Measurements from ENCODE around the gene LRIG2.
A peak's percentile ranks its signal among the peaks of the same experiment; 100 is the strongest.
"Not testable (repeated sequence)": the region's sequence is repeated elsewhere in the genome, so short reads cannot be mapped to it uniquely, and the experiment has no call there.

LRIG2 gene, protein sequence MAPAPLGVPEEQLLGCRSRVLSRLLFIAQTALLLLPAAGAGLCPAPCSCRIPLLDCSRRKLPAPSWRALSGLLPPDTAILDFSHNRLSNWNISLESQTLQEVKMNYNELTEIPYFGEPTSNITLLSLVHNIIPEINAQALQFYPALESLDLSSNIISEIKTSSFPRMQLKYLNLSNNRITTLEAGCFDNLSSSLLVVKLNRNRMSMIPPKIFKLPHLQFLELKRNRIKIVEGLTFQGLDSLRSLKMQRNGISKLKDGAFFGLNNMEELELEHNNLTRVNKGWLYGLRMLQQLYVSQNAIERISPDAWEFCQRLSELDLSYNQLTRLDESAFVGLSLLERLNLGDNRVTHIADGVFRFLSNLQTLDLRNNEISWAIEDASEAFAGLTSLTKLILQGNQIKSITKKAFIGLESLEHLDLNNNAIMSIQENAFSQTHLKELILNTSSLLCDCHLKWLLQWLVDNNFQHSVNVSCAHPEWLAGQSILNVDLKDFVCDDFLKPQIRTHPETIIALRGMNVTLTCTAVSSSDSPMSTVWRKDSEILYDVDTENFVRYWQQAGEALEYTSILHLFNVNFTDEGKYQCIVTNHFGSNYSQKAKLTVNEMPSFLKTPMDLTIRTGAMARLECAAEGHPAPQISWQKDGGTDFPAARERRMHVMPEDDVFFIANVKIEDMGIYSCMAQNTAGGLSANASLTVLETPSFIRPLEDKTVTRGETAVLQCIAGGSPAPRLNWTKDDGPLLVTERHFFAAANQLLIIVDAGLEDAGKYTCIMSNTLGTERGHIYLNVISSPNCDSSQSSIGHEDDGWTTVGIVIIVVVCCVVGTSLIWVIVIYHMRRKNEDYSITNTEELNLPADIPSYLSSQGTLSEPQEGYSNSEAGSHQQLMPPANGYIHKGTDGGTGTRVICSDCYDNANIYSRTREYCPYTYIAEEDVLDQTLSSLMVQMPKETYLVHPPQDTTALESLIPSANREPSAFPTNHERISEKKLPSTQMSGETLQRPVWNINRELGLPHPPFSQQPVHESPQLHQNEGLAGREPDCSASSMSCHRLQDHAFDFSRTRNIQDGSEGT

DNA sequence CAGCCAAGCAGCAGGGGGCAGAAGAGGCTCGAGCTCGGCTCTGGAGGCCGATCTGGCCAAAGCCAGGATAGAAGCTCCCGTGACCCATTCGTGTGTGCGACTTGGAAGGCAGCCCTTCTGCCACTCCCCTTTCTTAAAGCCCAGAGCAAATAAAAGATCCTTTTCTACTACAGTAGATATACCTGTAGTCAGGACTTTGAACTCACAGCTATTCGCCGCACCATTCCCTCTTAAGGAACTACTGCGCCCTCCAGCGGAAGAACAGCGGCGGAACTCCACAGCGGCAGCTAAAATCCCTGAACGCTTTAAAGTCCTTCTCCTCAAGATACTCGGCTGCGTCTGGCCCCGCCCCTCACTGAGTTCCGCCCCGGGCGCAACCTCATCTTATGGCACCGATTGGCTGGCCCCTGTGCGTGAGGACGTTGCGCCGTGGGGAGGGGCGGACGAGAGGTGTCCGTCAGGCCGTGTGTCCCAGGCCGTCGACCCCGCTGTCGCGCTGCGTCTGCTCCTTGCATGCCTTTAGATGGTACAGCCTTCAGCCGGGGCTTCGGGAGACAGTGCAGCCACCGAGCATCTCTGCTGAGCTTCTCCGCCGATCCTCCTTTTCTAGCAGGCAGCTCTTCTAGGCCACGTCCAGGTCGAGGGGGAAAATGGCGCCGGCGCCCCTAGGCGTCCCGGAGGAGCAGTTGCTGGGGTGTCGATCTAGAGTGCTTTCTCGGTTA lies at the start of gene LRIG2:
TSS of gene LRIG2 (plus strand) at position 442 of the 722 bp plus-strand sequence. CDS start at position 651, 209 bp downstream.
- DNase-seq (ENCODE audit: low read depth): peak; percentile 87

DNA sequence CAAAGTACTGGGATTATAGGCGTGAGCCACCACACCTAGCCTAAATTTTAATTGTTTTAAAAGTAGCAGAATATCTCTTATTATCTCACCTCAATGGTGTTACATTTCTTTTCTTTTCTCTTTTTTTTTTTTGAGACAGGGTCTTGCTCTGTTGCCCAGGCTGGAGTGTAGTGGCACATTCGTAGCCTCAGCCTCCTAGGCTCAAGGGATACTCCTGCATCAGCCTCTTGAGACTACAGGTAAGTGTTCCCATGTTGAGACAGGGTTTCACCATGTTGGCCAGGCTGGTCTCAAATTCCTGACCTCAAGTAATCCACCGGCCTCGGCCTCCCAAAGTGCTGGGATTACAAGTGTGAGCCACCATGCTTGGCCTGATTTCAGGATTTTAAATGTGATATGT lies 49.7 kb upstream of the LRIG2 start:
- not testable (repeated sequence) for DNase-seq (ENCODE audit: low read depth)

DNA sequence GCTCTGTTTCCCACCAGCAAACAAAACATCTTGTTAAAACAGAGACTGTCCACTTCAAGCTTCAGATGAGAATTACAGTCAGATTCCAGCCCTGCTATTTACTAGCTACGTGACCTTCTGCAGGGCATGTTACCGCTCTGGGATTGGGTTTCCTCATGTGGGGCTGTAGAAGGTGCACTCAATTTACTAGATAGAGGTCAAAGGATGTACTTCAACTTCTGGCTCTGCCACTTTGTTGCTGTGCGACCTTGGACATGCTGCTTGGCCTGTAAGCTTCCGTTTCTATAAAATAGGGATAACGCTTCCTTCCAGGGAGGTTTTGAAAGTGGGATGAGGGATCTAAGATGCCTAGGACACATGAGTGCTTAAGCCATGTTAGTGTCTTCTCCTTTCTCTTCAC lies 46.0 kb upstream of the LRIG2 start:
- no peak for DNase-seq (ENCODE audit: low read depth)

DNA sequence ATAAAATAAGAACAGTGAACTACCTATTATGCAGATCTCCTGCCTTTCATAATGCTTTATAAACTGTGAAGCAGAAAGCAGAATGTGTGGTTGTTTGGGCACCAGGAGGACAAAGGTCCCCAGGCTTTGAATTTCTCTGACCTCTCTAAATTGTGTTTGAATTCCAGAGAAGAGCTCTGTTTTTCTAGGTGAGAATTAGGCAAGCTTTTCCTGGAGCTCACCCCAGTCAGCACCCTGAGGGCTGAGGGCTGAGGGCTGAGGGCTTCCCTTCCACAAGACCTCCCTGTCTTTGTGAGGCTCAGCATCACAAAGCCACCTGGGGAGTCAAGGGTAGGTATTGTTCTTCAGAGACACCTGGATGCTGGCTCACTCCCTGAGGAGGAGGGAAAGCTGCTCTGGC lies 45.5 kb upstream of the LRIG2 start:
- no peak for DNase-seq (ENCODE audit: low read depth)

DNA sequence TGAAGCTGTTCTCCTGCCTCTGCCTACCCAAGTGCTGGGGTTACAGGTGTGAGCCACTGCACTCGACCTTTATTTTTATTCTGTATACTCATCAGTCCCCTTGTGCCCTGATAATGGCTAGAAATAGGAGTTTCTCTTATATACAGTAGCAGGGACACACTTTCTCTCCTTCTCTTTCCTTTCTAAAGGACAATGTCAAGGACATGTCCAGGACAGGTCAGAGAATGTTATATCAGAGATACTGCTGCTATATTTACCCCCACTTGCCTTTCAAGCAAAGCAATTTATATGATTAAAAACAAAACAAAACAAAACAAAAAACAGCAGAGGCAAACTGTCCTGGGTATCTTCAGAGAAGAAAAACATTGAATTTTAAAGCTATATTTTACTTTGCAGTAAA lies 43.2 kb upstream of the LRIG2 start:
- no peak for DNase-seq (ENCODE audit: low read depth)

DNA sequence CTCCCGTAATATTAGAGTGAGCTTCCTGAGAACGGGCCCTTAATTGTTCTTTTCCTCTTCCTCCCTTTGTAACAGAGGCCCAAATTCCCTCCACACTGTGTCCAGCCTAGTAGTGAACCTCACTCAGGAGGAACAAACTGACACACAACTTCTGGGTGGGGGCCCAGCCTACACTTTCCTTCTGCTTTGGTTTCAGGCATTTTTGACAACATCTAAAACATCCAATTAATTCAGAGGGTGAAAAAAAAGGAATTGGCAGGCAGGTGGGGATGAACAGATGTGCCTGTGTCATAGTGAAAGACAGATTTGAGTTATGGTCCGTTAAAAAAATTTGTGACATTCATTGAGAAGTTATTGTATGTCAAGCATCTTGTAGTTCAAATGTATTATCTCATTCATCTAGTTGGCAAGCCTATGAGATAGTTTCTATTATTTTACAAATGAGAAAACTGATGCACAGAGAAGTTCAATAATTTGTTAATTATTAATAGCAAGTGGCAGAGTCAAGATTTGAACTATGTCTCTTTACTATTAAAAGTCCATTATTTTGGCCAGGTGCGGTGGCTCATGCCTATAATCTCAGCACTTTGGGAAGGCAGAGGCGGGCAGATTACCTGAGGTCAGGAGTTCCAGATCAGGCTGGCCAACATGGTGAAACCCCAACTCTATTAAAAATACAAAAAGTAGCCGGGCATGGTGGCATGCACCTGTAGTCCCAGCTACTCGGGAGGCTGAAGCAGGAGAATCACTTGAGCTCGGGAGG lies 41.6 kb upstream of the LRIG2 start:
- no peak for DNase-seq (ENCODE audit: low read depth)

DNA sequence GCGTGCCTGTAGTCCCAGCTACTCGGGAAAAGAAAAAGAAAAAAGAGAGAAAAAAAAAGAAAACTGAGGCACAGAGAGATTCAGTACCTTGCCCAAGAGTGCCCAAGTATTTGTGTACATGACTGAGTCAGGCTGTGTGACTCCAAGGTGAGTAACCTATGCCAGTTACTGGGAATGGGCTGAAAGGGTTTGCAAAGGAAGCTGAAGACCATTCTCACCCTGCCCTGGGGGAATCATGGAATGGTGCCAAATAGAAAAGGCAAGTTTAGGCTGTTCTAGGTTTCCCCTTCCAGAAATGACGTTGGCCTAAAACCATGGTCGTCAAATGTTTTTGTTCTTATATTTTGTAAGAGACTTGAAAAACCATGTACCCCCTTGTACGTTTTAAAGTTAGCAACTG lies 37.9 kb upstream of the LRIG2 start:
- no peak for DNase-seq (ENCODE audit: low read depth)

DNA sequence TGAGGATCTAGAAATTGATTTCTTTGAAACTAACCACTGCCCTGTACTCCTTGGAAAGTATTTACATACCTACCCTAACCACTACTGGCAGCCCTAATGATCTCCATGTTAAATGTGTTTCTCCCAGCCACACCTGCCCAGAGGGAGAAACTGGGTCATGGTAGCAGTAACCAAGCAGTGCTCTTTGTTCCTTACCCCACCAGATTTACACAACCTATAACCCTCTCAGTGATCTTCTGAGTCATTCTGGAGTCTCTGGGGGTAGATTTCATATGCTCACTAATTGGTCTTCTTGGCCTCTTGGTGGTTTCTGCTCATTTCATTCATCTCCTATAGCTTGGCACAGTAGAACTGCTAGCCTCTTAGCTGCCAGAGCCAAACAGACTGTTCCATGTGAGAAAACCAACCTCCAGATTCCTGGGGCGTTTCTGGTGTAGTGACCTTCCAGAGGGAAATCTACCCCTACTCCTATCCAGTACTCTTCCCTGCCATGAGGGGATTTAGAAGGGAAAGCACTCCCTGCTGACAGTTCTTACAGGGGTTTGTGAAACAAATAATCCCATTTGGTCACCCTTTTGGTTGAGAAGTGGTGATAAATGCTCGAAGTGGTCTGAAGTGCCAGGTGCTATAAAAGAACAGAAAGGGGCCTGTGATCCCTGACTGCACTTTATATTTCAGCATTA lies 36.2 kb upstream of the LRIG2 start:
- DNase-seq (ENCODE audit: low read depth): no peak

DNA sequence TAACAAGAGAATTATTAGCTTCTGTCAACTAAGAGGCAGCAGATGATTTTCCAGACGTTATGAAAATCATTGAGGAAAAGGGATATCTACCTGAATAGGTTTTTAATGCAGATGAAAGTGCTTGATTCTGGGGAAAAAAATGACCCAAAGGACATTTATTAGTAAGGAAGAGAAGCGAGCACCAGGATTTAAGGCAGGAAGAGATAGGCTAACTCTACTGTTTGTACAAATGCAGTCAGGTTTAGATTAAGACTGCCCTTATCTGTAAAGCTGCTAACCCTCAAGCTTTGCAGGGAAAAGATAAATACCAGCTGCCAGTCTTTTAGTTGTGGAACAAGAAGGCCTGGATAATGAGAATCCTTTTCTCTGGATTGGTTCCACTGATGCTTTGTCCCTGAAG lies 33.0 kb upstream of the LRIG2 start:
- no peak for DNase-seq (ENCODE audit: low read depth)

DNA sequence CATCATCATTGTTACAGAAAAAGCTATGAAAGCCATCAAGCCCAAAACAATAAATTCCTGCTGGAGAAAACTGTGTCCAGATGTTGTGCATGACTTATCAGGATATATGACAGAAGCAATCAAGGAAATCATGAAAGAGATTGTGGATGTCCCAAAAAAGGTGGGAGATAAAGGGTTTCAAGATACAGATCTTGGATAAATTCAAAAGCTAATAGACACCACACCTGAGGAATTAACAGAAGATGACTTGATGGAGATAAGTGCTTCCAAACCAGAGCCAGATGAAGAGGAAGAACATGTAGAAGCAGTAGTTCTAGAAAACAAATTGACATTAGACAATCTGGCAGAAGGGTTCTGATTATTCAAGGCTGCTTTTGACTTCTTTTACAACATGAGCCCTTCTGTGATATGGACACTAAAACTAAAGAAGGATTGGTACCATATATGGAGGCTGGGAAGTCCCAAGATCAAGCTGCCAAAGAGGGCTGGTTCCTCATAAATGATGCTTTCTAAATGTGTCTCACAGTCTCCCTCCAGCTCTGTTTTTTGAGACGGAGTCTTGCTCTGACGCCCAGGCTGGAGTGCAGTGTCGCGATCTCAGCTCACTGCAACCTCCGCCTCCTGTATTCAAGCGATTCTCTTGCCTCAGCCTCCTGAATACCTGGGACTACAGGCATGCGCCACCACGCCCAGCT lies 32.1 kb upstream of the LRIG2 start:
- DNase-seq (ENCODE audit: low read depth): no peak

DNA sequence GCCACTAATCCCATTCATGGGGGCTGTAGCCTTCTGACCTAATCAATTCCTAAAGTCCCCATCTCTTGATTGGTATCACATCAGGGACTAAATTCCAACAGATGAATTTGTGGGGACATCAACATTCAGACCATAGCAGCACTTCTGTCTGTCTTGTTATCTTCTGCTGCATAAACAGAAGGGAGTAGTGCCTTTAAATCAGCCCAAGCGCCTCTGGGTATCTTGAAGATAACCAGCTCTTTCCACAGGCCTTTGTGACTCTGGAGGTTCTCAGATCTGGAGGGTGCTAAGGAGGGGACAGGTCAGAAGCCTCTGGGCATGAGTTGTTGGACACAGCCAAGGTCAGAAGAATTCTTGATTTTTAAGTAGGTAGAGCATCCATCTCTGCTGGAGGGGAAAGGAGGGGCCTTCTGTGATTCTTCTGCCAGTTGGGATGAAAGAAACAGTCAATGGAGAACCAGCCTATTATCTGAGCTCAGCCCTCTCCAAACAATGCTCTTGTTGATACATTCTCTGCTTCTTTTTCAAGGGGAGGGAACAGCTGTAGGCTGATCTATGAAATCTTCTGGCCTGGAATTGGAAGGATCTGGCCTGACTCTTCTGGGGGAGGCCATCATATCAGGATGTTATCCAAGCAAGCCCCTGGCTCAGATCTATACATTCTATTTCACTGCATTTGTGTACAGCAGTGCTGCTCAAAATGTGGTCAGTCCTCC lies 31.3 kb upstream of the LRIG2 start:
- DNase-seq (ENCODE audit: low read depth): no peak

DNA sequence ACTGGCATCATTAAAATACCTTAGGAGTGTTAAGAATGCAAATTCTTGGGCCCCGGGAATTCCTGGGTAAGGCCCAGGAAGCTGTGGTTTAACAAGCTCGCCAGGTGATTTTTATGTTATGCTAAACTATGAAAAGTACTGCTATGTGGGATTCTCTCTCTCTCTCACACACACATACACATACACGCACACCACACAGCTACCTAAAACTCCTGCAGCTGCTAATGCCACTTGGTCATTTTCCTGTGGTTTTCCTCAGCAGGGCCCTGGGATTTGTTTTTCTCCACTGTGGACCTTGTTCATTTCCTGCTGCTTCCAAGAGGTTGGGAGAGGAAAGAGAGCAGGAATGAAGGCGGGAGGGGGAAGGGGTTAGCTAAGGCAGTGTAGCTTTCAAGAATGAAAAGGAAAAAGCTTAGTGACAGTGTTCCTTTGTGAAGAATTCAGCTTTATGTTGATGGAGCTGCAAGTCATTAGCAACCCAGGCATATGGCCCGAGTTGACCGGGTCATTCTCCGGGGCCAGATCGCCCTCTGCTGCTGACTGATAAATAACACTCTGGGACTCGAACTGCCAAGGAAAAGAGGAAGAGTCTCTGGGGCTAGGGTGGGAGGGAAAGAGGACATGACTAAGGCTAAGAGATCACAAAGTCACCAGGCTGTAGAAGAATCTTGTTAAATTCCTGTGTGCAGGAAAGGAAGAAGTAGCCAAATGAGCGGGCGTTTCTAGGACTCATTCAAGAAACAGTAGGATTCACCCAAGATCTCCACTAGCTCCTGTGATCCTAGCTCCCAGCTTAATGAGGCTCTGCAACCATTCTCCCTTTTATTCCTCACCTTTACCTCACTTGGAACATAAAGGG lies 30.5 kb upstream of the LRIG2 start:
- no peak for DNase-seq (ENCODE audit: low read depth)

DNA sequence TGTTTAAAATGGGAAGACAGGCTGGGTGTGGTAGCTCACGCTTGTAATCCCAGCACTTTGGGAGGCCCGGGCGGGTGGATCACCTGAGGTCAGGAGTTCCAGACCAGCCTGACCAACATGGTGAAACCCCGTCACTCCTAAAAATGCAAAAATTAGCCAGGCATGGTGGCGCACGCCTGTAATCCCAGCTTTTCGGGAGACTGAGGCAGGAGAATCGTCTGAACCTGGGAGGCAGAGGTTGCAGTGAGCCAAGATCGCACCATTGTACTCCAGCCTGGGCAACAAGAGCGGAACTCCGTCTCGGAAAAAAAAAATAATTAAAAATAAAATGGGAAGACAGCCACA lies 29.9 kb upstream of the LRIG2 start:
- not testable (repeated sequence) for DNase-seq (ENCODE audit: low read depth)

DNA sequence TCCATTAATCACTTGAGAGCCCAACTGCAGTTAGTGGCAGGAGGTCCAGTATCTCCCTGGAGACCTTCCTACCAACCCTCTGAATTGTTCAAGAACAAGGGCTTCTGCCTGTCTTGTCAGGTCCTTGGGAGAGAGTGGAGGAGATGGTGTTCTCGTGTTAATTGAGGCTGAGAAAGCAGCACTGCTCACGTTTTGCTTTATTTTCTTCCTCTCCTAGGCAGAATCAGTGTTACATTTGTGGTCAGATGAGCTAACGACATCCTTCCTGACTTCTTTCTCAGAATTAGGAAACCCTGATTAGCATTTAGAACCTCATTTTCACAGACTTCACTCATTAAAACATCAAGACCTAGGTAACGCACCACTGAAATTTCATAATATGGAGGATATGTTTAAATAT lies 26.4 kb upstream of the LRIG2 start:
- DNase-seq (ENCODE audit: low read depth): no peak

DNA sequence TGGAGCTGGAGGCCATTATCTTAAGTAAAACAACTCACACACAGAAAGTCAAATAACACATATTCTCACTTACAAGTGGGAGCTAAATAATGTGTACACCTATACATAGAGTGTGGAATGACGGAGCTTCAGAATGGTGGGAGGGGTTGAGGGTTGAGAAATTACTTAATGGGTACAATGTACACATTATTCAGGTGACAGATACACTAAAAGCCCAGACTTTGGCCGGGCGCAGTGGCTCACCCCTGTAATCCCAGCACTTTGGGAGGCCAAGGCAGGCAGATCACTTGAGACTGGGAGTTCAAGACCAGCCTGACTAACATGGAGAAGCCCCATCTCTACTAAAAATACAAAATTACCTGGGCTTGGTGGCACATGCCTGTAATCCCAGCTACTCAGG lies 24.9 kb upstream of the LRIG2 start:
- DNase-seq (ENCODE audit: low read depth): no peak

DNA sequence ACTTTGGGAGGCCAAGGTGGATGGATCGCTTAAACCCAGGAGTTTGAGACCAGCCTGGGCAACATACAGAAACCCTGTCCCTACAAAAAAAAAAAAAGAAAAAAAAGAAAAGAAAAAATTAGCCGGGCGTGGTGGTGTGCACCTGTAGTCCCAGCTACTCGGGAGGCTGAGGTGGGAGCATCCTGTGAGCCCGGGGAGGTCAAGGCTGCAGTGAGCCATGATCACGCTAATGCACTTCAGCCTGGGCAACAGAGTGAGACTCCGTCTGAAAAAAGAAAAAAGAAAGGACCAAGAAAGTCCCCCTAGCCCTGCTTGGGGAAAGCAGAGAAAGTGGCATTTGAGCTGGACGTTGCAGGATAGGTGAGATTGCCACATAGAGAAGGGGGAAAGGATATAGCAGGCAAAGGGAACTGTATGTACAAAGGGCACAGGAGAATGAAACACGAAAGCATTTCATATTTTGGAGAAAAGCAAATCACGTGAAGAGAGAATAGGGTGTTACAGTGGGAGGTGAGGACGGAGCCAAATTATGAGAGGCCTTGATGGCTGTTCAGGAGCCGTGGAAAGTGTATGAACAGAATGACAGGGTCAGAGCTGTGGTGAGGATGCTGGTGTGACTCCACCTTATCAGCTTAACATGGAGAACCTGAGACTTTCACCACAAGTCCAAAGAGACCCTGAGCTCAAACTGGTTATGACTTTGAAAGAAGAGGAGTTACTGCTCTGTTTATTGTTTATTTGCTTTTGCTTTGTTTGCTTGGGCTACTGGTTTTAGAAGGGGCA lies 19.5 kb upstream of the LRIG2 start:
- no peak for DNase-seq (ENCODE audit: low read depth)

DNA sequence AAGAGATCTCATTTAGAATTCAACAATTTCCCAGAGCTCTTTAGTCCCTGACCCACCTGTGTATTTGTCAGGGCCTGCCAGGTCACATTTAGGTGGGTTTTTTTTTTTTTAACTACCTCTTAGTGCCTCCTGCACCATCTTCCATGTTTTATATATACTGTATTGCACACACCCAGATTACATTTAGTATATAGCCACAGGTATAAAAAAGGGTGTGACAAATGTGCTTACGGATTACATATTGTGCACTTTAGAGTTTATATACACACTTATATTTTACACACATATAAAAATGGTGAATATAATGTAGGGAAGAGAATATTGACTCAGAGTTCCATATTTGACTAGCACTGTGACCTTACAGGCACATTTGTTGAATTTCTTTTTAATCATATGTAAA lies 17.4 kb upstream of the LRIG2 start:
- no peak for DNase-seq (ENCODE audit: low read depth)

DNA sequence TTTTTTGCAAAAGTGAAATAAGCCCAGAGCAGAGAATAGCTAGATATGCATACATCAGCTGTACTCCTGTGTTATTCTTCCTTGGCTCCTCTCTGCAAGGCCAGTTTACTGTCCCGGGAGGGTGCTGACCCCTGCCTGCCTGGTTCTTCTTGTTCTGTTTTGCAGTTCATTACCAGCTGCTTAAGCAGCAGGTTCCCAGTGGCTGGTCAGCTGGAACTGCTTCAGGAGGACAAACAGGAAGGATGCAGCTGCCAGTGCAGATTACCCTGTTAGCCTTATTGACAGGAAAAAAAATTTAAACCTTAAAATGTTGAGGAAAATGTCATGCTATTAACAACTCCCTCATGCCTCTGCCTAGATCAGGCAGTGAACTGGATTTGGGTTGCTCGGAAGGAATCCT lies 16.0 kb upstream of the LRIG2 start:
- DNase-seq (ENCODE audit: low read depth): no peak

All from stimulated activated CD8-positive, alpha-beta memory T cell treated with anti-CD3 and anti-CD28 coated beads, Interleukin-15, amount 100 ng/mL, for 24 hours (primary cell).